Measurements from ENCODE around the gene UPF1.

DNA sequence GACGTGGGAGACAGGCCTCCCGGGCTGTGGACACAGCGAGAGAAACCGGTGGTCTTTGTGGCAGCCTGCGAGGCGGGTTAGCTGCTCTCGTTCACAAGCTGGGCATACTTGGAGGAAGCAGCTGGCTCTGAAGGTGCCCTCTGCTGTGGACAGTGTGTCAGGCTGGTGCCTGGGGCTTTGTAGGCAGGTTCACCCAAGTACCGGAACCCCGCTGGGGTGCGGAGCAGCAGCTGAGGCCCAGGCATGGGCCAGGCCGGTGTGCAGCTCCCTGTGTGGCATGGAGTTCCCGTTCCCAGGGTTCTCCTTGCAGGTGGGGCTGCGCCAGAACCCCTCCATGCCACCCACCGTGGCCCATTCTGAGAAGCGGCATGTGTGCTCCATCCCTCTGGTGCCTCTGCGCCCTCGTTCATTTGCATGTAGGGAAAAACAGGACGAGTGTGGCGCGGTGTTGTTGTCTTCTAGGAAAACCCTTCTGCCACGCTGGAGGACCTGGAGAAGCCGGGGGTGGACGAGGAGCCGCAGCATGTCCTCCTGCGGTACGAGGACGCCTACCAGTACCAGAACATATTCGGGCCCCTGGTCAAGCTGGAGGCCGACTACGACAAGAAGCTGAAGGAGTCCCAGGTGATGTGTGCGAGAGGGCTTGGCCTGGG is 20.0 kb downstream of the UPF1 start:
- TF ChIP-seq GATA2 (IDR thresholded peaks at IDR 0.05; ENCODE audit: low read depth, low read length): no peak
- no peak for TF ChIP-seq GATA3 (IDR thresholded peaks at IDR 0.05; ENCODE audit: low read depth, low read length)
